Measurements from ENCODE around the gene SYT9. TPM values are rescaled to one million over a fixed set of nuclear protein-coding genes. Genes with fewer than 3 reads are reported as not detected.
A peak's percentile ranks its signal among the peaks of the same experiment; 100 is the strongest.

Gene SYT9
- total and polyA plus RNA-seq, 10 donors, result 0.02 to 0.39 (median 0.08) TPM; not detected in 4

GRCh38 chr11:7423946-7424345 is 172.2 kb downstream of the SYT9 start:
- WGBS, 5 donors, result 81 to 90% (median 87%) methylated on average over 3 of the region's 3 CpGs
- H3K4me3 ChIP-seq, result no peak overlapping the region
- no peak overlapping the region for H3K27ac ChIP-seq
- H3K4me1 ChIP-seq, result no peaks in the 10 kb centered on the region
- H3K9me3 ChIP-seq, result no peaks in the 10 kb centered on the region
- no peaks in the 10 kb centered on the region for H3K36me3 ChIP-seq
- intact Hi-C loops (cut with DNase I; ENCODE audit: low total_unique reads), result no loop called here
- H3K27me3 ChIP-seq (replicated peaks in 1 of 7), result no peaks in the 10 kb centered on the region
- no peak for TF ChIP-seq POLR2AphosphoS5 (IDR thresholded peaks at IDR 0.05)
- DNase-seq, result no peak

GRCh38 chr11:7427733-7428132 is 176.0 kb downstream of the SYT9 start:
- intact Hi-C loops (cut with DNase I; ENCODE audit: low total_unique reads), result no loop called here
- DNase-seq, result no peak
- Histone ChIP-seq H3K36me3 (no peaks in the 10 kb centered on the region), H3K4me1 (no peaks in the 10 kb centered on the region), H3K27ac (no peak overlapping the region), H3K4me3 (no peak overlapping the region), H3K27me3 (replicated peaks in 1 of 7) (no peaks in the 10 kb centered on the region), H3K9me3 (no peaks in the 10 kb centered on the region)
- 81 to 96% (median 85%) methylated on average over 3 of the region's 3 CpGs for WGBS, 5 donors
- TF ChIP-seq POLR2AphosphoS5 (IDR thresholded peaks at IDR 0.05) (no peak), POLR2A (IDR thresholded peaks at IDR 0.05) (no peak), CTCF (IDR thresholded peaks at IDR 0.05 in 8 of 11, conservative IDR thresholded peaks at IDR 0.05 in 3 of 11) (no peak)

GRCh38 chr11:7428196-7428595 is 176.5 kb downstream of the SYT9 start:
- DNase-seq, result no peak
- Histone ChIP-seq H3K27me3 (replicated peaks in 1 of 7) (no peaks in the 10 kb centered on the region), H3K4me3 (no peak overlapping the region), H3K4me1 (no peaks in the 10 kb centered on the region), H3K36me3 (no peaks in the 10 kb centered on the region), H3K9me3 (no peaks in the 10 kb centered on the region), H3K27ac (no peak overlapping the region)
- intact Hi-C loops (cut with DNase I; ENCODE audit: low total_unique reads), result no loop called here
- 76 to 98% (median 87%) methylated on average over 2 of the region's 2 CpGs for WGBS, 5 donors
- TF ChIP-seq POLR2A (IDR thresholded peaks at IDR 0.05) (no peak), CTCF (IDR thresholded peaks at IDR 0.05 in 8 of 11, conservative IDR thresholded peaks at IDR 0.05 in 3 of 11) (no peak), POLR2AphosphoS5 (IDR thresholded peaks at IDR 0.05) (no peak)

GRCh38 chr11:7430496-7430895 is 178.8 kb downstream of the SYT9 start:
- intact Hi-C loops (cut with DNase I; ENCODE audit: low total_unique reads), result no loop called here
- Histone ChIP-seq H3K27me3 (replicated peaks in 1 of 7) (peaks cover 0 to 3% (median 0%) of the 10 kb centered on the region in 7 donors), H3K4me3 (no peak overlapping the region), H3K4me1 (peaks cover 0 to 5% (median under 1%) of the 10 kb centered on the region in 6 donors), H3K36me3 (no peaks in the 10 kb centered on the region), H3K9me3 (no peaks in the 10 kb centered on the region), H3K27ac (no peak overlapping the region)
- 91 to 97% (median 93%) methylated on average over 2 of the region's 2 CpGs for WGBS, 5 donors
- TF ChIP-seq POLR2A (IDR thresholded peaks at IDR 0.05), result no peak
- no peak for TF ChIP-seq CTCF (IDR thresholded peaks at IDR 0.05 in 8 of 11, conservative IDR thresholded peaks at IDR 0.05 in 3 of 11)
- TF ChIP-seq POLR2AphosphoS5 (IDR thresholded peaks at IDR 0.05), result no peak
- no peak for DNase-seq

- H3K4me1 ChIP-seq, result peaks cover 12 to 41% (median 24%) of the 10 kb centered on the region in 6 donors
- TF ChIP-seq POLR2A (IDR thresholded peaks at IDR 0.05), result no peak
- no peak for TF ChIP-seq POLR2AphosphoS5 (IDR thresholded peaks at IDR 0.05)
- TF ChIP-seq CTCF (IDR thresholded peaks at IDR 0.05 in 8 of 11, conservative IDR thresholded peaks at IDR 0.05 in 3 of 11), result no peak
- peak overlapping the region in 1 of 8 donors; percentile 53 for H3K27ac ChIP-seq
- no peak overlapping the region for H3K4me3 ChIP-seq
- intact Hi-C loops (cut with DNase I; ENCODE audit: low total_unique reads), result no loop called here
- WGBS, 5 donors, result 20 to 42% (median 21%) methylated on average over 2 of the region's 2 CpGs
- DNase-seq, result no peak
- no peaks in the 10 kb centered on the region for H3K9me3 ChIP-seq
- peaks cover 0 to 3% (median 0%) of the 10 kb centered on the region in 7 donors for H3K27me3 ChIP-seq (replicated peaks in 1 of 7)
- H3K36me3 ChIP-seq, result no peaks in the 10 kb centered on the region
These were observed 183.5 kb downstream of the SYT9 start for GRCh38 chr11:7435176-7435575.
